ENCODE measurements around the gene NCR2.
A peak's percentile ranks its signal among the peaks of the same experiment; 100 is the strongest.

NCR2 gene

GRCh38 chr6:41355952-41356351, 20.5 kb downstream of the NCR2 start:
- Histone ChIP-seq H3K4me3 (ENCODE audit: low read depth, low read length) (no peak overlapping the region), H3K27me3 (ENCODE audit: insufficient read depth, low read depth, severe bottlenecking) (peaks cover 3% of the 10 kb centered on the region), H3K27ac (no peak overlapping the region), H3K36me3 (no peaks in the 10 kb centered on the region), H3K9me3 (ENCODE audit: severe bottlenecking) (peaks cover 18% of the 10 kb centered on the region)
- no peak for TF ChIP-seq CTCF (IDR thresholded peaks at IDR 0.05; ENCODE audit: low read depth, low read length)
- no peak for DNase-seq

- Histone ChIP-seq H3K27me3 (ENCODE audit: insufficient read depth, low read depth, severe bottlenecking) (peaks cover 7% of the 10 kb centered on the region), H3K9me3 (ENCODE audit: severe bottlenecking) (peaks cover 19% of the 10 kb centered on the region), H3K27ac (no peak overlapping the region), H3K36me3 (no peaks in the 10 kb centered on the region), H3K4me3 (ENCODE audit: low read depth, low read length) (no peak overlapping the region)
- 0 out of 2 replicates have a peak, but pooled peaks have one; percentile 26 for TF ChIP-seq CTCF (IDR thresholded peaks at IDR 0.05; ENCODE audit: low read depth, low read length)
- DNase-seq: no peak
These were observed 21.4 kb downstream of the NCR2 start for GRCh38 chr6:41356825-41357224.

- no peak for DNase-seq
- Histone ChIP-seq H3K4me3 (ENCODE audit: low read depth, low read length) (no peak overlapping the region), H3K27me3 (ENCODE audit: insufficient read depth, low read depth, severe bottlenecking) (peaks cover 7% of the 10 kb centered on the region), H3K9me3 (ENCODE audit: severe bottlenecking) (peaks cover 23% of the 10 kb centered on the region), H3K27ac (no peak overlapping the region), H3K36me3 (no peaks in the 10 kb centered on the region)
- TF ChIP-seq CTCF (IDR thresholded peaks at IDR 0.05; ENCODE audit: low read depth, low read length): no peak
These were observed 23.1 kb downstream of the NCR2 start for GRCh38 chr6:41358503-41358902.

- H3K27me3 ChIP-seq (ENCODE audit: insufficient read depth, low read depth, severe bottlenecking): peaks cover 7% of the 10 kb centered on the region
- no peak overlapping the region for H3K27ac ChIP-seq
- no peaks in the 10 kb centered on the region for H3K36me3 ChIP-seq
- no peak for DNase-seq
- H3K9me3 ChIP-seq (ENCODE audit: severe bottlenecking): peaks cover 23% of the 10 kb centered on the region
- no peak for TF ChIP-seq CTCF (IDR thresholded peaks at IDR 0.05; ENCODE audit: low read depth, low read length)
- no peak overlapping the region for H3K4me3 ChIP-seq (ENCODE audit: low read depth, low read length)
These were observed 24.4 kb downstream of the NCR2 start for GRCh38 chr6:41359617-41360313.

- TF ChIP-seq CTCF (IDR thresholded peaks at IDR 0.05; ENCODE audit: low read depth, low read length): no peak
- Histone ChIP-seq H3K4me3 (ENCODE audit: low read depth, low read length) (no peak overlapping the region), H3K9me3 (ENCODE audit: severe bottlenecking) (peaks cover 23% of the 10 kb centered on the region), H3K36me3 (no peaks in the 10 kb centered on the region), H3K27me3 (ENCODE audit: insufficient read depth, low read depth, severe bottlenecking) (peaks cover 9% of the 10 kb centered on the region), H3K27ac (no peak overlapping the region)
- no peak for DNase-seq
These were observed 24.9 kb downstream of the NCR2 start for GRCh38 chr6:41360314-41360685.

- peaks cover 41% of the 10 kb centered on the region for H3K27me3 ChIP-seq (ENCODE audit: insufficient read depth, low read depth, severe bottlenecking)
- no peak overlapping the region for H3K4me3 ChIP-seq (ENCODE audit: low read depth, low read length)
- H3K36me3 ChIP-seq: no peaks in the 10 kb centered on the region
- H3K27ac ChIP-seq: no peak overlapping the region
- TF ChIP-seq CTCF (IDR thresholded peaks at IDR 0.05; ENCODE audit: low read depth, low read length): no peak
- DNase-seq: no peak
- H3K9me3 ChIP-seq (ENCODE audit: severe bottlenecking): peaks cover 5% of the 10 kb centered on the region
These were observed 30.7 kb downstream of the NCR2 start for GRCh38 chr6:41366150-41366549.
